HepG2 (cell line): ENCODE measurements around the gene MYOC. TPM values are rescaled to one million over a fixed set of nuclear protein-coding genes. Genes with fewer than 3 reads are reported as not detected.

Experiments
- CHD2 ChIP-seq: IDR thresholded peaks from 2 replicates; pipeline ENCODE4 v1.6.1; 2011; ENCODE audit warnings: low read depth, low read length, improper control_type of control experiment
- DPF2 ChIP-seq: sonication (generic); formaldehyde crosslinking; IDR thresholded peaks from 2 replicates; pipeline ENCODE4 v1.4.0; 2020; ENCODE audit warnings: mild to moderate bottlenecking, low read depth, missing genetic modification reagents, borderline replicate concordance
- HDAC2 ChIP-seq: sonication (generic); formaldehyde crosslinking; IDR thresholded peaks from 2 replicates; pipeline ENCODE4 v1.4.0; 2020; ENCODE audit warnings: missing genetic modification reagents
- HMG20A ChIP-seq: IDR thresholded peaks from 2 replicates; pipeline ENCODE4 v1.6.1; 2016; ENCODE audit warnings: borderline replicate concordance
- KDM3A ChIP-seq: IDR thresholded peaks from 2 replicates; pipeline ENCODE4 v1.6.1; 2018; ENCODE audit warnings: low read depth, missing compliant biosample characterization
- STAT6 ChIP-seq: sonication (generic); formaldehyde crosslinking; IDR thresholded peaks from 2 replicates; pipeline ENCODE4 v1.4.0; 2020; ENCODE audit warnings: missing genetic modification reagents, mild to moderate bottlenecking, borderline replicate concordance
- TBL1XR1 ChIP-seq: fragments of 150-350 bp; IDR thresholded peaks from 2 replicates; pipeline ENCODE4 v1.6.1; 2014; ENCODE audit warnings: borderline replicate concordance, low read length; ENCODE audit not compliant: partially characterized antibody
- YEATS4 ChIP-seq: sonication (generic); formaldehyde crosslinking; IDR thresholded peaks from 2 replicates; pipeline ENCODE4 v1.4.0; 2020; ENCODE audit warnings: missing genetic modification reagents, borderline replicate concordance
- ZFP36L1 ChIP-seq: sonication (generic); formaldehyde crosslinking; IDR thresholded peaks from 2 replicates; pipeline ENCODE4 v1.8.0; 2022; ENCODE audit warnings: mild to moderate bottlenecking, missing genetic modification reagents, moderate library complexity
- ZNF282 ChIP-seq: fragments of 450-650 bp; IDR thresholded peaks from 2 replicates; pipeline ENCODE4 v1.6.1; 2018; ENCODE audit not compliant: partially characterized antibody
- ZNF552 ChIP-seq: sonication (generic); formaldehyde crosslinking; IDR thresholded peaks from 2 replicates; pipeline ENCODE4 v1.9.0; 2022; ENCODE audit warnings: missing genetic modification reagents, mild to moderate bottlenecking, borderline replicate concordance
- ZNF577 ChIP-seq: sonication (generic); formaldehyde crosslinking; IDR thresholded peaks from 2 replicates; pipeline ENCODE4 v1.4.0; 2020; ENCODE audit warnings: mild to moderate bottlenecking, low read depth, missing genetic modification reagents, borderline replicate concordance
- ZNF781 ChIP-seq: sonication (generic); formaldehyde crosslinking; IDR thresholded peaks from 2 replicates; pipeline ENCODE4 v1.5.1; 2020; ENCODE audit warnings: borderline replicate concordance, mild to moderate bottlenecking, missing genetic modification reagents; ENCODE audit errors: not compliant biosample characterization
- ZNF788 ChIP-seq: sonication (generic); formaldehyde crosslinking; IDR thresholded peaks from 2 replicates; pipeline ENCODE4 v1.5.0; 2020; ENCODE audit warnings: mild to moderate bottlenecking, missing genetic modification reagents, borderline replicate concordance
- polyA plus RNA-seq, 8 experiments: library from polyadenylated mRNA; depleted of rRNA in 3 of 8; stranded (reverse) in 7 of 8; unstranded in 1 of 8; fragments of >200 nt; fragmentation: Illumina TruSeq in 4 of 8; extraction: Trizol in 4 of 8; gene quantifications; 2 replicates each; pipeline versions ENCODE4 v1.2.1 to v1.2.3, GENCODE V29; 2011 to 2016; ENCODE audit warnings: low read depth in 4 of 8, missing spikeins in 1 of 8, mixed read lengths in 1 of 8; ENCODE audit not compliant: insufficient read depth in 1 of 8
- total RNA-seq, 5 experiments: library from RNA; depleted of rRNA; stranded (reverse); fragments of >200 nt; fragmentation: Illumina TruSeq; extraction: Trizol; gene quantifications; 2 replicates each; pipeline ENCODE4 v1.2.3, GENCODE V29; 2016; ENCODE audit warnings: low read depth in 1 of 5
- TF ChIP-seq, protein P1 (sequence below): sonication (generic); formaldehyde crosslinking; IDR thresholded peaks from 2 replicates; pipeline ENCODE4 v1.4.0; 2020; ENCODE audit warnings: missing genetic modification reagents, borderline replicate concordance
- TF ChIP-seq, protein P2 (sequence below): IDR thresholded peaks from 2 replicates; pipeline ENCODE4 v1.6.1; 2016; ENCODE audit warnings: mild to moderate bottlenecking, missing biosample characterization, missing genetic modification reagents

Gene MYOC
- total and polyA plus RNA-seq, 2 of the 13 experiments (the other 11 are each of a cell fraction or from before 2014, with no cell fraction given) = not detected

- TF ChIP-seq, protein P1, sequence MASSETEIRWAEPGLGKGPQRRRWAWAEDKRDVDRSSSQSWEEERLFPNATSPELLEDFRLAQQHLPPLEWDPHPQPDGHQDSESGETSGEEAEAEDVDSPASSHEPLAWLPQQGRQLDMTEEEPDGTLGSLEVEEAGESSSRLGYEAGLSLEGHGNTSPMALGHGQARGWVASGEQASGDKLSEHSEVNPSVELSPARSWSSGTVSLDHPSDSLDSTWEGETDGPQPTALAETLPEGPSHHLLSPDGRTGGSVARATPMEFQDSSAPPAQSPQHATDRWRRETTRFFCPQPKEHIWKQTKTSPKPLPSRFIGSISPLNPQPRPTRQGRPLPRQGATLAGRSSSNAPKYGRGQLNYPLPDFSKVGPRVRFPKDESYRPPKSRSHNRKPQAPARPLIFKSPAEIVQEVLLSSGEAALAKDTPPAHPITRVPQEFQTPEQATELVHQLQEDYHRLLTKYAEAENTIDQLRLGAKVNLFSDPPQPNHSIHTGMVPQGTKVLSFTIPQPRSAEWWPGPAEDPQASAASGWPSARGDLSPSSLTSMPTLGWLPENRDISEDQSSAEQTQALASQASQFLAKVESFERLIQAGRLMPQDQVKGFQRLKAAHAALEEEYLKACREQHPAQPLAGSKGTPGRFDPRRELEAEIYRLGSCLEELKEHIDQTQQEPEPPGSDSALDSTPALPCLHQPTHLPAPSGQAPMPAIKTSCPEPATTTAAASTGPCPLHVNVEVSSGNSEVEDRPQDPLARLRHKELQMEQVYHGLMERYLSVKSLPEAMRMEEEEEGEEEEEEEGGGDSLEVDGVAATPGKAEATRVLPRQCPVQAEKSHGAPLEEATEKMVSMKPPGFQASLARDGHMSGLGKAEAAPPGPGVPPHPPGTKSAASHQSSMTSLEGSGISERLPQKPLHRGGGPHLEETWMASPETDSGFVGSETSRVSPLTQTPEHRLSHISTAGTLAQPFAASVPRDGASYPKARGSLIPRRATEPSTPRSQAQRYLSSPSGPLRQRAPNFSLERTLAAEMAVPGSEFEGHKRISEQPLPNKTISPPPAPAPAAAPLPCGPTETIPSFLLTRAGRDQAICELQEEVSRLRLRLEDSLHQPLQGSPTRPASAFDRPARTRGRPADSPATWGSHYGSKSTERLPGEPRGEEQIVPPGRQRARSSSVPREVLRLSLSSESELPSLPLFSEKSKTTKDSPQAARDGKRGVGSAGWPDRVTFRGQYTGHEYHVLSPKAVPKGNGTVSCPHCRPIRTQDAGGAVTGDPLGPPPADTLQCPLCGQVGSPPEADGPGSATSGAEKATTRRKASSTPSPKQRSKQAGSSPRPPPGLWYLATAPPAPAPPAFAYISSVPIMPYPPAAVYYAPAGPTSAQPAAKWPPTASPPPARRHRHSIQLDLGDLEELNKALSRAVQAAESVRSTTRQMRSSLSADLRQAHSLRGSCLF (CRISPR knock-in tag) = no peak
- TF ChIP-seq YEATS4 (CRISPR knock-in tag) (no peak), CHD2 (no peak), HDAC2 (no peak), ZNF788 (CRISPR knock-in tag) (peak; percentile 63; the same call in 1 of the 2 replicates), HMG20A (no peak), STAT6 (CRISPR knock-in tag) (no peak), KDM3A (CRISPR knock-in tag) (no peak), ZNF781 (CRISPR knock-in tag) (no peak), DPF2 (CRISPR knock-in tag) (no peak), TBL1XR1 (no peak), ZNF577 (CRISPR knock-in tag) (no peak), ZNF552 (CRISPR knock-in tag) (no peak), ZNF282 (no peak), ZFP36L1 (CRISPR knock-in tag) (no peak)
- TF ChIP-seq, protein P2, sequence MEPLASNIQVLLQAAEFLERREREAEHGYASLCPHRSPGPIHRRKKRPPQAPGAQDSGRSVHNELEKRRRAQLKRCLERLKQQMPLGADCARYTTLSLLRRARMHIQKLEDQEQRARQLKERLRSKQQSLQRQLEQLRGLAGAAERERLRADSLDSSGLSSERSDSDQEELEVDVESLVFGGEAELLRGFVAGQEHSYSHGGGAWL (CRISPR knock-in tag) = no peak
These were observed 7.5 kb downstream of the MYOC start (continued) for GRCh38 chr1:171644805-171645483.
